BE2C (cell line): ENCODE data around the gene ADAM15.

Experiments
- DNase-seq: peaks from one replicate; pipeline ENCODE4 v3.0.0-alpha.2; 2020
- H3K27me3 ChIP-seq: fragments of 250-450 bp; sonication (Bioruptor Pico); 2 replicates; pipeline ENCODE4 v1.5.1; 2020; ENCODE audit warnings: mild to moderate bottlenecking
- H3K36me3 ChIP-seq: fragments of 250-450 bp; sonication (Bioruptor Pico); 2 replicates; pipeline ENCODE4 v1.5.1; 2020; ENCODE audit warnings: mild to moderate bottlenecking
- H3K4me1 ChIP-seq: fragments of 250-450 bp; sonication (Bioruptor Pico); 2 replicates; pipeline ENCODE4 v1.5.1; 2020
- H3K4me3 ChIP-seq: 2 replicates; pipeline ENCODE4 v1.5.1; 2011; ENCODE audit warnings: low read depth, low read length
- H3K9me3 ChIP-seq: fragments of 250-450 bp; sonication (Bioruptor Pico); 2 replicates; pipeline ENCODE4 v1.5.1; 2020
- CTCF ChIP-seq: IDR thresholded peaks from 2 replicates; pipeline ENCODE4 v1.5.1; 2012; ENCODE audit warnings: mild to moderate bottlenecking, low read depth, low read length

The ADAM15 gene

GRCh38 chr1:155099331-155099730 is 48.2 kb downstream of the ADAM15 start:
- Histone ChIP-seq H3K4me1 (peaks cover under 1% of the 10 kb centered on the region; the same call in 1 of the 2 replicates), H3K27me3 (no peaks in the 10 kb centered on the region; the same call in 1 of the 2 replicates), H3K36me3 (no peaks in the 10 kb centered on the region), H3K4me3 (no peak overlapping the region), H3K9me3 (no peaks in the 10 kb centered on the region)
- DNase-seq: no peak
- TF ChIP-seq CTCF: no peak

- DNase-seq: no peak
- Histone ChIP-seq H3K4me1 (no peaks in the 10 kb centered on the region), H3K36me3 (no peaks in the 10 kb centered on the region), H3K27me3 (no peaks in the 10 kb centered on the region), H3K9me3 (no peaks in the 10 kb centered on the region), H3K4me3 (no peak overlapping the region)
- TF ChIP-seq CTCF: no peak
Measured at GRCh38 chr1:155103325-155103724, 52.2 kb downstream of the ADAM15 start.

DNA sequence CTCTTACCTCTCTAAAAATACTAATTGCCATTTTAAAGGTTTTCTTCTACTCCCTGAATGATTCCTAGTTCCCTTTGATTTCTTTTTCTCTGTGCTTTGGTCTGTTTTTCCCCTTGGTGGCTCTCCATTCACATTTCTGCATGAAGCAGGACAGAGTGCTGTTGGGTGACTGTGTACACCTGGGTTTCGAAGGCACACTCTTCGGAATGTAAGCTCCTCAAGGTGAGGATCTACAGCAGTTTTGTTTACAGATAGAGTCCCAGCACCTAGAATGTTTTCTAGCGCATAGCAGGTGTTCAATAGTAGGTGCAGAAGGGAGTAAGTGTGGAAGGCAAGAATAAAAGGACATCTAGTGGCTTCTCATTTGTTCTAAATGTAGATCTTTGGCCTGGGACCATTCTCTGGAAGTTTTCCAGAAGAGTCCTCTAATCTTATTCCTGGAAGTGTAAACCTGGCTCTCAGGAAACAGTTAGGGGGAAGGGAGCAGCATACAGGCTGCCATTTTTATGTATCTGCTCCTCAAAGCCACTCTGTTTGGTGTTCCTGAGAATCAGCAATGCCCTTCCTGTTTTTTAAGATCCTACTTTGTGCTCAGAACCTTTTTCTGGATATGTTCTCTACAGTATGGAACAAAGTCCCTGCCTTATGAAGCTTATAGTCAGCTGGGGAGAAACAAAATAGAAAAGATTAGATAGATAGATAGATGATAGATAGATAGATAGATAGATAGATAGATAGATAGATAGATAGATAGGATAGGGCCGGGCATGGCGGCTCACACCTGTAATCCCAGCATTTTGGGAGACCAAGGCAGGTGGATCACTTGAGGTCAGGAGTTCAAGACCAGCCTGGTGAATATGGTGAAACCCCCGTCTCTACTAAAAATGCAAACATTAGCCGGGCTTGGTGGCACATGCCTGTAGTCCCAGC is 53.8 kb downstream of the ADAM15 start:
- DNase-seq: no peak
- Histone ChIP-seq H3K4me3 (no peak overlapping the region), H3K27me3 (no peaks in the 10 kb centered on the region), H3K36me3 (no peaks in the 10 kb centered on the region), H3K4me1 (no peaks in the 10 kb centered on the region), H3K9me3 (no peaks in the 10 kb centered on the region)
- no peak for TF ChIP-seq CTCF

DNA sequence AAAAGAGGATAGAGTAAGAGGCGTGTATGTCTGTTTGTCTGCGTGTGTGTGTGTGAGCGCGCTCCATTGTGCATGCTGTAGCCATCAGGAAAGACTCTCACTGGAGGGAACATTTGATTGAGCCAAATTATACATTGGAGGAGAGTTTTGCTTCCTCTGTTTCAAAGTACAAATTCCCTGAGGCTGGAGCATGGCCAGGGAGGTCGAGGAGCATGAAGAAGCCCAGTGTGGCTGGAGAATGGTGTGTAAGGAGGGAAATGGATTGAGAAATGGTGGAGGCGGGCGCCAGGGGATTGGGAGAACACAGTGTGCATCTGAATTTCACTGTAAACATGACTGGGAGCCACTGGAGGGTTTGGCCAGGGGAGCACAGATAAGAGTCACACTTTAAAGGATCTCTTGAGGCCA is 54.5 kb downstream of the ADAM15 start:
- H3K27me3 ChIP-seq: no peaks in the 10 kb centered on the region
- no peak for TF ChIP-seq CTCF
- no peaks in the 10 kb centered on the region for H3K4me1 ChIP-seq
- no peaks in the 10 kb centered on the region for H3K36me3 ChIP-seq
- no peak overlapping the region for H3K4me3 ChIP-seq
- DNase-seq: no peak
- no peaks in the 10 kb centered on the region for H3K9me3 ChIP-seq

- Histone ChIP-seq H3K36me3 (no peaks in the 10 kb centered on the region), H3K4me3 (no peak overlapping the region), H3K27me3 (no peaks in the 10 kb centered on the region), H3K4me1 (no peaks in the 10 kb centered on the region), H3K9me3 (no peaks in the 10 kb centered on the region)
- DNase-seq: no peak
- no peak for TF ChIP-seq CTCF
Measured at GRCh38 chr1:155106862-155107261, 55.7 kb downstream of the ADAM15 start.
